HG02840 (cell line): Measurements from ENCODE around the gene SEC14L1.
"Not testable (repeated sequence)": the region's sequence is repeated elsewhere in the genome, so short reads cannot be mapped to it uniquely, and the experiment has no call there.

Experiments
- ATAC-seq: cut with Tn5 transposase; IDR thresholded peaks from one replicate; pipeline ENCODE4 v1.9.1; 2021; ENCODE audit warnings: mild to moderate bottlenecking, moderate library complexity, moderate number of reproducible peaks; ENCODE audit not compliant: unreplicated experiment, low FRiP score

Gene SEC14L1

DNA sequence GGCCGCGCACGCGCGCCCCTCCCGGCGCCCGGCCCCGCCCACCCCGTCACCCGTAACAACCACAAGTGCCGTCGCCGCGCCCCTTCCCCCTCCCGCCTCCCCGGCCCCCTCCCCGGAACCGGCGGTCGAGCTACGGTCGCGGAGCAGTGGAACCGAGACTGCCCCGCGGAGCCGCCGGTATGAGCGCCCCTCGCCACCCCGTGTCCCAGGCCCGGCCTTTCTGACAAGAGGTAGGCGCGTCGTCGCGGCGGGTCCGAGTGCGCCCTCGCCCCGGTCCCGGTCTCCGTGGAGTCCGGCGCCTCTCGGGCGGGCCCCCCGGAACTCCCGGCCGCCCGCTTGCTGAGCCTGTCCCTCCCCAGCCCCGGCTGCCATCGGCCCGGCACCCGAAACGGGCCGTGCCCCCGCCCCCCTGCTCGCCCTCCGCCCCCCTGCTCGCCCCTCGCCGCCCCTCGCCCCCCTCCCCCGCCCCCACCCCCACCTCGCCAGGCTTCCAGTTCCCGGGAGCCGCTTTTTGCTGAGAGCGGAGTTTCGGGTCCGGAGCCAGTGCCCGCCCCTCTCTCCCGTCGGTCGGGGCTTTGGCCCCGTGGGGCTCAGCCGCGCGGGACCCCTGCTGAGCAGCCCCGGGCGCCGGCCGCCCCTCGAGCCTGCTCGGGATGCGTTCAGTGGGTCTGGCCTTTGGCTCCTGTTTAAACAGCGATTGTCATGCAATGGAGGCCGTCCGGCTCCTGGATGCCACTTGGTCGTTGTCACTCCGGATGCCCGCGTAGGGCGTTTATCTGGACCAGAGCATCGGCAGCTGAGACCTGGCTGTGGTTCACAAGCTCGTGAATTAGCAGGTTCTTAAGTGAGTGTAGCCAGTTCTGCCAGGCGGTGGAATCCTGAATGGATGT, at the start of gene SEC14L1:
SEC14L1 (plus strand) TSS at position 92 of the 890 bp plus-strand sequence. CDS start 2,628 bp downstream, outside the sequence.
- peak; percentile 40 for ATAC-seq

DNA sequence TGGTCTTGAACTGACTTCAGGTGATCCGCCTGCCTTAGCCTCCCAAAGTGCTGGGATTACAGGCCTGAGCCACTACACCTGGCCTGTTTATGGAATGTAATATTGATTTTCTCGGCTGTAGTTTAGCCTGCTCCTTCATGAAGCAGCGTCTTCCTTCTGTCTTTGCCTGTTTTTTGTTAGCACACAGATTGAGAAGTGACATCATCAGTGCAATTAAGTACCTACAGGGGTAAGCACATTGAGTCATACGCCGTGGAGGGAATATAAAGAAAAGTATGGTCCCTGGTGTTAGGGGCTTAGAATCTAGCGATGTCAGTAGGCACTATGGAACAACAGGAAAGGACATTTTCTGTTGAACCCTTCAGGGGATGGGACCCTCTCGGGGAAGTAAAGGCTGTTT, 48.7 kb upstream of the SEC14L1 start:
- ATAC-seq, result no peak

DNA sequence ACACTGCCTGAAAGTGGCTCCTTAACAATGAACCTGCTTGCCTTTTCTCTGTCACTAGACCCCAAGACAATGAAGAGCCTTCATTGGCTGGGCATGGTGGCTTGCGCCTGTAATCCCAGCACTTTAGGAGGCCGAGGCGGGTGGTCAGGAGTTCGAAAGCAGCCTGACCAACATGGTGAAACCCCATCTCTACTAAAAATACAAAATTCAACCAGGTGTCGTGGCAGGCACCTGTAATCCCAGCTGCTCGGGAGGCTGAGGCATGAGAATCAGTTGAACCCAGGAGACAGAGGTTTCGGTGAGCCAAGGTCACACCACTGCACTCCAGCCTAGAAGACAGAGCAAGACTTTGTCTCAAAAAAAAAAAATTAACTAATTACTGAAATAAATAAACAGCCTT, 45.3 kb upstream of the SEC14L1 start:
- no peak for ATAC-seq

DNA sequence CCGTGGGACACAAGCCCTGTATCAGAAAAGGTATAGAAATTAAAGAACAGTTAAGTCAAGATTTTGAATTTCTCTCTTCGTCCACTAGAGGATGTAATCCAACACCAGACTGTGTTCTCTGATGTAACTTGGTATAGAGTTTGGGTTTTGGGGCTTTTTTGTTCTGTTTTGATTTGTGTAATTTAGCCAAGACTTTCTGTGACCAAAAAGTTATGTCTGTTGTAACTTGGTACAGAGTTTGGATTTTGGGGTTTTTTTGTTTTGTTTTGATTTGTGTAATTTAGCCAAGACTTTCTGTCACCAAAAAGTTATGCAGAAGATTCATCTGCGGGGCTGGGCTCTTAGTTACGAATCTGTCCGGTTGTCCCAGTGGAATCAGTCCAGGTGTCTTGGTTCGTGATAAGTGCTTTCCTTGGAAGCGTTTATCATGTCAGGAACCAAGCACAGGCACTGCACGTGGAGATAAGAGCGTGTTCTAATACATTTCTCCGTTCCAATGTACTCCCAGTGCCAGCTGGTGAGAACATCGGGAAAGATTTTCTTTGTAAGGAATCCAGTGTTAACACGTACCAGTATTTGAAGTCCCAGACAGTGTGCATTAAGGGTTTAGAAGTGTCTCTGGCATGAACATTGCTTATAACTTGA, 44.1 kb upstream of the SEC14L1 start:
- ATAC-seq, result no peak

DNA sequence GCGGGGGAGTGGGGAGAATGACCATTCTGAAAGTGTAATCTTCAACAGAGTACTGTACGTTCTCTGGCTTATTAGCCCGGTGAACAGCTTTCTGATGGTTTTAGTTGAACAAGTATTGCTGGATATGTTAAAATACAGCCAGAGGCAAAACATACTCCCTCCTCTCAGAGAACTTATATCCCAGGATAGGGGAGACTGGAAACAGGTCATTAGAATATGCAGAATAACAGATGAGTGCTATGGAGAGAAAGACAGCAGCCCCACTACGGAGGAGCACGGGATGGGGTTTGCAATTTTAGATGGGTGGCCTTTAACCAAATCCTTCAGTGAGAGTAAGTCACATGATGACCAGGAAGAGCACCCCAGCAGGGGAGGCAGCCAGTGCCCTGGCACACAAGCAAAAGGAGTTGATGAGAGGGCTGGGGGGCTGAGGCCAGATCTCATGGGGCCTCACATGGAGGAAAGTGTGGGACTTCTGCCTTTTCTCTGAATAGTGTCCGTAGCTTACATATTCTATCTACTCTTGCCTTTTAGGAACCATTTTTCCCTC, 43.1 kb upstream of the SEC14L1 start:
- no peak for ATAC-seq

DNA sequence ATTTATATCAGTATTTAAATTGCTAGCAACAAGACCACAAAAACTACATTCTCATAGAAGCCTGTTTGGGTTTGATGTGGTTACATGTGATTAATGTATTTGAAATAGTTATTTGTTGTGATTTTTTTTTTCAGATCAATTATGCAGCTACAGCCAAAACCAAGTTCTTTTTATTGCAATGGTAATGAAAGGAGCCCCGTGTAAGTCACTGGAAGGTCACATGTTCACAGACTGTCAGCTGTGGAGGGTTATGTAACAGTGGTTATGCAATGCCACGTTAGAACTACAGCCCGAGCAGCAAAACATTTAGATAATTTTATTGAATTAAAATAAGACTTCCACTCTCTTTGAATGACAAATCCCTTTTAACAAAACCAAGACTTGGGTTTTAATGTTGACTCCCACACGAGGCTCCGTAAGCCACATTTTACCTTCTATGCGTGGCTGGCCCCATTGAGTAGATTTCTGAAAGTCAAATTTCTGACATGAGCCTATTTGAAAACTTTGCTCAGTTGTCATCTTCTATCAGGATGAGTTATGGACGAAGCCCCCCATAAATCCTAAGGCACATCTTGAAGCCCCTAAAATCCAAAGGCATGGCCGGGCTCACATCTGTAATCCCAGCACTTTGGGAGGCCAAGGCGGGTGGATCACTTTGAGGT, 41.8 kb upstream of the SEC14L1 start:
- ATAC-seq, result no peak

DNA sequence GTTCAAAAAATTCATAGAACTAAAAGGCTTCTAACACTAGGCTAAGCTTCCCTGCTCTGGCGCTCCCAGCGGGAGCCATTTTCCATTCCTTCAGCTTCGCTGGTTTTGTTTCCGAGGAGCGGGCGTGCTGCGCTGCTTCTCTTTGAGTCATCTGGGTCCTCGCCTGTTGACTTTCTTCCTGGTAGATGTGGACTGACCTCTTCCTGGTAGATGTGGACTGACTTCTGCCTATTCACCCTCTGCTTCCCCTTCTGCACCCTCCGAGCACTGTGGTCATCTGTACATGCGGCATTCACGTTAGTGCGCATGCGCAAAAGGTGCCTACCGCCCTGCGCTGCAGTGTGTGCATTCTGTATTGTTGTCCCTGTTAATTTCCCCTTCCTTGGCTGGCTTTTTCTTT, 40.8 kb upstream of the SEC14L1 start:
- ATAC-seq, result no peak

DNA sequence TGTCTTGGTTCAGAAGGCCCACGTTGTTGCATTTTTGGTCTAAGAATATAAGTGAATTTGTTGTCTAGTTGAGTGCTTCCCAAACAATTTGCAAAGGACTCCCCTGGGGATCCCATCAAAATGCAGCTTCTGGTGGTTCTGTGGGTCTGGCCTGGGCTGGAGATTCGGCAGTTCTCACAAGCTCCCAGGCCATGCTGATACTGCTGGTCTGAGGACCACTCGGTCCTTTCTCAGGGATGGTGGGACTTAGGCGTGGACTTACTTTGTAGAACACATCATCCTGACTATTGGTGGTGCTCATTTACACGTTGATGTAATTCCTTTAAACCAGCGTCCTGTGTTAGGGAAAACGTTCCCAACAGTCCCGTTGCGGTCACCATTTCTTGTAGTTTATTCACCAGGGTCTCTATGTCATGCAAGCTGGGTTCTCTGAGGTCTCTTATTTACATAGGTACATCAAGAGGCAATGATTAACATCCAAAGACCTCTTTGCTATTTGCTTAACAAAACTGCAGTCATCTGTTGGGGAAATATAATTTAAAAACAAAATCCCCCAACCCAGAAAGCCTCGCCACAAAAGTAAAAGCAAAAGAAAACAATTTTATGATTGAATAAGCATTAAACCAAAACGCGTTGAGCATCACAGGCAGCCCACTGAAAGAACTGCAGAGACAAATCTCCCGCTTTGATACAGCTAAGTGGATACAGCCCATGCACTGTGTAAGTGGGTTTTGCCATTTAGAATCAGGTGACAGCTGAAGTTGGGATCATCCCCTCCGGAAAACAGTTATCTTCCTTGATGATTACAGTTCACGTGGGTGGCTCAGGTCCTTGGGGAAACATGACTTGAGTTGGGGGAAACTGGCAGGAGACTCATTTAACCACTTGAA, 39.0 kb upstream of the SEC14L1 start:
- peak; percentile 49 for ATAC-seq

DNA sequence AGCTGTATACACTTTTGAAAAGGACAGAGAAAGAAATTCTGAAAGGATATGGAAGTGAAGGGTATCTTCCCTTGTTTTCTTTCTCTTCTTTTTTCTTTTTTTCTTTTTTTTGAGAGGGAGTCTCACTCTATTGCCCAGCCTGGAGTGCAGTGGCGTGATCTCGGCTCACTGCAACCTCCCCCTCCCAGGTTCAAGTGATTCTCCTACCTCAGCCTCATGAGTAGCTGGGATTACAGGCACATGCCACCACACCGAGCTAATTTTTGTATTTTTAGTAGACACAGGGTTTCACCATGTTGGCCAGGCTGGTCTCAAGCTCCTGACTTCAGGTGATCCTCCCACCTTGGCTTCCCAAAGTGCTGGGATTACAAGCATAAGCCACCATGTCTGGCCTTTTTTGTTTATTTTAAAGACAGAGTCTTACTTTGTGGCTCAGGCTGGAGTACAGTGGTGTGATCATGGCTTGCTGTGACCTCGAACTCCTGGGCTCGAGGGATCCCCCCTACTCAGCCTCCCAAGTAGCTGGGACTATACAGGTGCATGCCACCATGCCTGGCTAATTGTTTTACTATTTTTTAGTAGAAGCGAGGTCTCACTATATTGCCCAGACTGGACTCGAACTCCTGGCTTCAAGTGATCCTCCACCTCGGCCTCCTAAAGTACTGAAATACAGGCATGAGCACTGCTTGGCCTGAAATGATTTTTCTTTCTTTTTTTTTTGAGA, 38.2 kb upstream of the SEC14L1 start:
- ATAC-seq, result not testable (repeated sequence)

DNA sequence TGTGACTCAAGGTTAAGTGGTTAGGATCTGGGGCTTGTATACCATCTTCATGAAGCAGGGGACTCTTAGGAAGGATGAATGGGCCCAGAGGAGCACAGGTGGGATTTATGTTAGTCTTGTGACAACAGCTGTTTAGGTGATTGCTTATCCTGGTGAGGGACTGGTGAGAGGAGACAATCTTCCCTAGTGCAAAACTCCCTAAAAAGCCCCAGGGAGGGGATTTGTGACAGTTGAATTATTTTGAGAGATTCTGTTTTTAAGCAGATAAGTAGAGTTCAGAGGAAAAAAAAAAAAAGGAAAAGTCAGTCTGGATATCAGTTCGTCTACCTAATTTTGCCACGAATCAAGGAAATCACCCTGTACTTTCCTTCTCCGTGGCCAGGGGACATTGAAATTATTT, 35.1 kb upstream of the SEC14L1 start:
- ATAC-seq, result no peak

DNA sequence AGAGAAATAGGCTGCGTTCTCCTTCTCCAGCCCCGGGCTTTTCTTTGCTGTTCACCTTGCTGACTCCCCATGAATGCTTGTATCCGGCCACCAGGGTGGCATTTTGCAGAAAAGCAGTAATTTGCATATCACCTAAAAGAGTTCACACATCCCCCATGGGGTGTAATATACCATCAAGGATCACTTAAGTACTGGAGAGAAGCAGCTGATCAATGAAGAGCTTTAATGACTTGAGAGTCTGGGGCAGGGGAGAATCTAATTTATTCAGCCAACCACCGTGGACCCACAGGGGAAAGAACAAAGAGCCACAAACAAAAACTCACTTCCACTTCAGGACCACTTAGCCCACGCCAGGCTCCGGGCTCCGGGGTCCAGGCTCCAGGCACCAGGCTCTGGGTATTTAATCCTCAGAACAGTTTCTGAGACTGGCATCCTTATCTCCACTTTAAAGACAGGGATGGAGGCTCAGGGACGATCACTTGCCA, 33.9 kb upstream of the SEC14L1 start:
- ATAC-seq, result no peak

DNA sequence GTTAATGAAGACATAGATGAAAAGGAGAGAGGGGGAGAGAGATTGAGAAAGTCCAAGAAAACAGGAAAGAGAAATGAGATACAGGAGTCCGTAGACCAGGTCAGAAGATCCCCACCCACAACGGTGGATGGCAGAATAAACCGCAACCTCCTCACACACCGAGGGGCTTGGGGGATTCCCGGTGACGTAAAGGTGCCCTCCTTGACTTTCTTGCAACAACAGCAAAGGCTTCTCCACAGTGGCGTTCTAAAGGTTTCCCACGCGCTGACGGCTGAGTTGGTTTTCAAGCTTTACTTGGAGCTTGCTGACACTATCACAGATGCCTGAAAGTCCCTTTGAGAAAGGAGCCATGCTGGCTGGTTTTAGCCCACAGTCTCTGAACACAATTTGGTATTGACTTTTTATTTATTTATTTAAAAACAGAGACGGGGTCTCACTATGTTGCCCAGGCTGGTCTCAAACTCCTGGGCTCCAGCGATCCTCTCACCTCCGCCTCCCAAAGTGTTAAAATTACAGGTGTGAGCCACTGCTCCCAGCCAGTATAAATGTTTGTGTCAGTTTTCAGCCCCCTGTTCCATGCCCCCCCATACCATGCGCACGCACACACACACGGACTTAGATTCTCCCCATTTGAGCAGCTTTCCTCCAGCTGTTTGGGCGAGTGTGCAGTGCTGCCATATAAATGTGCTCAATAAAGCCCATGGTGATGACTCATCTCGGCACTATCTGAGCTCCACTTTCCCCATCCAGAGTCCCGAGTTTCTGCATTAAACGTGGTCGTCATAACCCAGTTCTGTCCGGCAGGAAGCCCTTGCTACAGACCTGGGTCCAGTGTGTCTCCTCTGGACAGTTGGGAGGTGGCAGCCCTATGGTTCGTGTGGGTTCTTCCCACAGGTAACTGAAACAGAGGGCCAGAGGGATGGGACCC, 33.0 kb upstream of the SEC14L1 start:
- peak; percentile 53 for ATAC-seq

DNA sequence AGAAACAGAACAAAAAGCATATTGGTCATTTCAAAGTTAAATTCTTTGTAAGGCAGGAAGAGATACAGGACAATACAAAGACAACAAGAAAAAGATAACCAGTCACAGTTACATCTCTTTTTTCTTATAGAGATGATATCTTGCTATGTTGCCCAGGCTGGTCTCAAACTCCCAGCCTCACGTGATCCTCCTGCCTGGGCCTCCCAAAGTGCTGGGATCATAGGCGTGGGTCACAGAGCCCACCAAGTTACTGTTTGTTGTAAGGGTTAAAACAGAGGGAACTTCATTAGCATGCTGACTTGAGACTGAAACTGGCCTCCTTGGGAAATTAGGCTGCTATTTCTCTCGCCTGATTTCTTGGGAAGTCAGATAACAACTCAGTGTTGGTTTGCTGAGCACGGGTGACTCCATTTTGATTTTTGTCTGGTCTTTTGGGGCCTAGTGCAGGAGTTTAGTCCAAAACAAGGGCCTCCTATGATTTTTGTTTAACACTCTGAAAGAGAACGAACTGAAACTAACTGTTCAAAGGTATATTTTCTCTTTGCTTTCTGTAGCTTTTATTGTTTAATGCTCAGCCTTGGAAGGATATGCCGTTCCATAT, 31.5 kb upstream of the SEC14L1 start:
- no peak for ATAC-seq

DNA sequence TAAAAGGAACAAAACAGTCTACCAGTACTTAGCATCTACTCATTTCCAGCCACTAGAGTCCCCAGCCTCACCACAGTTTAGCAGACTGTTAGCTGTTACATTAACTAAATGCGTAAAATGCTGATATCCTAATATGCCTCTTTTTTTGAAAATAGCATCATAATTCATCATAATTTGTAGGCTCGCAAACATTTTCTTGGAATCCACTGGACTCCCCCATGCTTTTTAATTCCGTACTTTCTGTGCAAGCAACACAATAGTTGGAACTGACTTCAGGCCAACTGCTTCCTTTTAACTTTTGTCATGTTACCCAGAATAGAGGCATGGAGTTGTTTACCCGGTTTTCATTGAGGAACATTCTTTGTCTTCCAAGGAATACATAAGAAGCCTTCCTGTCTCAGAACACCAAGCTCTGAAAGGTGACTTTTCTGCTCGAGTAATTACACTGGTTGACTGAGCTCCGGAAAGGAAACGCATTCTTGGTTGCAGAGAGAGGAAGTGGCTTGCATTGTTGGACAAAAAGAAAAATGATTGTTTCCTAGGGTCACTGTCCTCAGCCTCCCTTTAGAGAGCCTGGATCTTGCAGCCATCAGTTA, 30.9 kb upstream of the SEC14L1 start:
- ATAC-seq, result no peak

DNA sequence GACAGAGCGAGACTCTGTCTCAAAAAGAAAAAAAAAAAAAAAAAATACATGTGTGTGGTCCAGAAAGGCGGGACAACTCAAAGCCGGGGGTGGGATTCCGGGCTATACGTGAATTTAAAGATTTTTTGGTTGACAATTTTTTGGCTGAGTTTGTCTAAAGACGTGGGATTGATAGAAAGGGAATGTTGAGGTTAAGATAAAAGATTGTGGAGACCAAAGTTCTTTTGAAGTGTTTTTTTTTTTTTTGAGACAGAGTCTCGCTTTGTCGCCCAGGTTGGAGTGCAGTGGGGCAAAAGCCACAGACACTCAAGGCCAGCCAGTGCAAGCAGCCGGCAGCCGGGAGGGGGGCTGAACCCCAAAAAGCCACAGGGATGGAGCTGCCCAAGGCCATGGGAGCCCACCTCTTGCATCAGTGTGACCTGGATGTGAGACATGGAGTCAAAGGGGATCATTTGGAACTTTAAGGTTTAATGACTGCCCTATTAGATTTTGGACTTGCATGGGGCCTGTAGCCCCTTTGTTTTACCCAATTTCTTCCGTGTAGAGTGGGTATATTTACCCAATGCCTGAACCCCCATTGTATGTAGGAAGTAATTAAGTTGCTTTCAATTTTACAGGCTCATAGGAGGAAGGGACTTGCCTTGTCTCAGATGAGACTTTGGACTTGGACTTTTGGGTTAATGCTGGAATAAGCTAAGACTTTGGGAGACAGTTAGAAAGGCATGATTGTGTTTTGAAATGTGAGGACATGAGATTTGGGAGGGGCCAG, 29.4 kb upstream of the SEC14L1 start:
- ATAC-seq, result not testable (repeated sequence)

DNA sequence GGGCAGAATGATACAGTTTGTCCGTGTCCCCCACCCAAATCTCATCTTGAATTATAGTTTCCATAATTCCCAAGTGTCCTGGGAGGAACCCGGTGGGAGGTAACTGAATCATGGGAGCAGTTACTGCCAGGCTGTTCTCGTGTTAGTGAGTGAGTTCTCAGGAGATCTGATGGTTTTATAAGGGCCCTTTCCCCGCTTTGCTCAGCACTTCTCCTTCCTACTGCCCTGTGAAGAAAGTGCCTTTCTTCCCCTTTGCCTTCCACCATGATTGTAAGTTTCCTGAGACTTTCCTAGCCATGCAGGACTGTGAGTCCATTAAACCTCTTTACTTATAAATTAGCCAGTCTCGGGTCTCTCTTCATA, 28.9 kb upstream of the SEC14L1 start:
- no peak for ATAC-seq

DNA sequence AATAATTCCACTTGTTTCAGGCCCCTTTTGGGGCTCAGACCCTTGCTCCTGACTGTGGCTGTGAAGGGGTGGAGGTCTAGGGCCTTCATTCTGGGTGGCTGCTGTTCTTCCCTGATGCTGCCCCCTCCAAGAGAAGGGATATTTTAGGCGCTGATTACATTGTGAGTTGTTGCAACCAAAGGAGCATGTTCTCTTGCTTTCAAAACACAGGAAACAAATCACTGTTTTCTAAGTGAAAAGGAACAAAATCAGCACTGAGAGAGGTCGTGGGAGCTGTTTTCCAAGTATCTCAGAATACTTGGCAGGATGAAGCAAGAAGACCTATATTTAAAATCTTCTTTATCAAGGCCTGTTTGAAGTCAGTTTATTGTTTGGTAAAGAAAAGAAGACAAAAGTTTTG, 25.3 kb upstream of the SEC14L1 start:
- no peak for ATAC-seq
